Neural cell (in vitro differentiated cells): ENCODE data around the gene XPNPEP2. TPM values are rescaled to one million over a fixed set of nuclear protein-coding genes. Genes with fewer than 3 reads are reported as not detected.

Source experiments
- H2AFZ ChIP-seq: fragments of 200-600, 300-800 bp; sonication (generic), shearing (Covaris generic); 2 replicates; pipeline ENCODE4 v1.6.0; 2014; ENCODE audit warnings: low read depth, mild to moderate bottlenecking, antibody characterized with exemption, low read length, moderate library complexity
- H3F3A ChIP-seq: fragments of 200-600 bp; shearing (Covaris generic); 2 replicates; pipeline ENCODE4 v1.6.1; 2016; ENCODE audit warnings: mild to moderate bottlenecking, moderate library complexity, mixed read lengths, antibody characterized with exemption, low read length; ENCODE audit not compliant: insufficient read depth, poor library complexity, severe bottlenecking
- H3K27ac ChIP-seq: fragments of 200-600, 300-800 bp; sonication (generic), shearing (Covaris generic); 2 replicates; pipeline ENCODE4 v1.5.1; 2014; ENCODE audit warnings: mild to moderate bottlenecking, low read length, moderate library complexity
- H3K27me3 ChIP-seq: fragments of 300-800, 200-600 bp; sonication (generic), shearing (Covaris generic); 2 replicates; pipeline ENCODE4 v1.6.0; 2014; ENCODE audit warnings: mild to moderate bottlenecking, low read depth, low read length, moderate library complexity; ENCODE audit not compliant: insufficient read depth
- H3K36me3 ChIP-seq: fragments of 300-800, 200-600 bp; sonication (generic), shearing (Covaris generic); 2 replicates; pipeline ENCODE4 v1.5.1; 2014; ENCODE audit warnings: mild to moderate bottlenecking, antibody characterized with exemption, low read length, moderate library complexity; ENCODE audit not compliant: insufficient read depth
- H3K4me2 ChIP-seq: fragments of 300-800, 200-600 bp; sonication (generic), shearing (Covaris generic); 2 replicates; pipeline ENCODE4 v1.6.0; 2014; ENCODE audit warnings: mild to moderate bottlenecking, low read length
- H3K4me3 ChIP-seq: fragments of 300-800, 200-600 bp; sonication (generic), shearing (Covaris generic); 2 replicates; pipeline ENCODE4 v1.5.1; 2014; ENCODE audit warnings: mild to moderate bottlenecking, low read length, moderate library complexity
- H3K79me2 ChIP-seq: fragments of 200-600 bp; shearing (Covaris generic); replicated peaks from 2 replicates; pipeline ENCODE4 v1.6.0; 2014; ENCODE audit warnings: mild to moderate bottlenecking, low read length, moderate library complexity; ENCODE audit not compliant: insufficient read depth
- H3K9ac ChIP-seq: fragments of 300-800, 200-600 bp; sonication (generic), shearing (Covaris generic); 2 replicates; pipeline ENCODE4 v1.6.1; 2016; ENCODE audit warnings: mild to moderate bottlenecking, low read length, mixed read lengths
- H3K9me2 ChIP-seq: fragments of 200-600 bp; shearing (Covaris generic); 2 replicates; pipeline ENCODE4 v1.6.1; 2016; ENCODE audit warnings: mild to moderate bottlenecking, low read length, mixed read lengths; ENCODE audit not compliant: insufficient read depth
- H3K9me3 ChIP-seq: fragments of 200-600, 300-800 bp; sonication (generic), shearing (Covaris generic); 2 replicates; pipeline ENCODE4 v1.6.1; 2016; ENCODE audit warnings: mild to moderate bottlenecking, mixed run types, low read length, moderate library complexity, mixed read lengths
- H4K20me1 ChIP-seq: fragments of 200-600 bp; shearing (Covaris generic); 2 replicates; pipeline ENCODE4 v1.6.1; 2016; ENCODE audit warnings: mild to moderate bottlenecking, mixed run types; ENCODE audit not compliant: insufficient read depth
- EP300 ChIP-seq: fragments of 450-650 bp; conservative IDR thresholded peaks from 2 replicates; pipeline ENCODE4 v1.6.1; 2014; ENCODE audit warnings: antibody characterized with exemption, mild to moderate bottlenecking, moderate library complexity; ENCODE audit not compliant: poor library complexity, severe bottlenecking
- EZH2 ChIP-seq: fragments of 200-600, 300-800 bp; shearing (Covaris generic), sonication (generic); IDR thresholded peaks from 2 replicates; pipeline ENCODE4 v1.6.1; 2014; ENCODE audit warnings: antibody characterized with exemption, low read length, borderline replicate concordance, mild to moderate bottlenecking; ENCODE audit not compliant: insufficient read depth, poor library complexity, severe bottlenecking
- MXI1 ChIP-seq: fragments of 450-650 bp; conservative IDR thresholded peaks from 2 replicates; pipeline ENCODE4 v1.6.1; 2014; ENCODE audit warnings: antibody characterized with exemption, mild to moderate bottlenecking; ENCODE audit not compliant: poor library complexity, severe bottlenecking
- POLR2AphosphoS5 ChIP-seq: IDR thresholded peaks from 2 replicates; pipeline ENCODE4 v1.6.1; 2012
- RAD21 ChIP-seq: fragments of 450-650 bp; conservative IDR thresholded peaks from 2 replicates; pipeline ENCODE4 v1.6.1; 2014; ENCODE audit warnings: antibody characterized with exemption, mild to moderate bottlenecking, moderate library complexity
- REST ChIP-seq: IDR thresholded peaks from 2 replicates; pipeline ENCODE4 v1.6.1; 2012; ENCODE audit warnings: borderline replicate concordance
- SMC3 ChIP-seq: fragments of 450-650 bp; conservative IDR thresholded peaks from 2 replicates; pipeline ENCODE4 v1.6.1; 2014; ENCODE audit warnings: antibody characterized with exemption, mild to moderate bottlenecking, moderate library complexity; ENCODE audit not compliant: poor library complexity
- TAF1 ChIP-seq: IDR thresholded peaks from 2 replicates; pipeline ENCODE4 v1.6.1; 2012; ENCODE audit warnings: low read depth
- polyA plus RNA-seq: library from polyadenylated mRNA; depleted of rRNA; stranded (reverse); fragments of >200 nt; gene quantifications from 2 replicates; pipeline ENCODE4 v1.2.3, GENCODE V29; 2014
- TF ChIP-seq, protein P1 (sequence below): fragments of 450-650 bp; IDR thresholded peaks from 2 replicates; pipeline ENCODE4 v1.5.1; 2014; ENCODE audit warnings: antibody characterized with exemption, mild to moderate bottlenecking, moderate library complexity; ENCODE audit not compliant: poor library complexity, severe bottlenecking

XPNPEP2 gene
- polyA plus RNA-seq, 1 donor from 2014 or later = not detected

- Histone ChIP-seq H4K20me1 (no peaks in the 10 kb centered on the region), H3F3A (no peaks in the 10 kb centered on the region), H3K36me3 (no peaks in the 10 kb centered on the region), H3K4me2 (no peak overlapping the region), H3K9me3 (no peaks in the 10 kb centered on the region), H3K27me3 (no peaks in the 10 kb centered on the region), H3K79me2 (no peaks in the 10 kb centered on the region), H2AFZ (no peak overlapping the region), H3K9ac (no peak overlapping the region), H3K4me3 (no peak overlapping the region), H3K27ac (no peak overlapping the region), H3K9me2 (no peaks in the 10 kb centered on the region)
- TF ChIP-seq REST = no peak
- no peak for TF ChIP-seq MXI1
- TF ChIP-seq SMC3 = no peak
- TF ChIP-seq EZH2 = no peak
- no peak for TF ChIP-seq EP300
- TF ChIP-seq TAF1 = no peak
- TF ChIP-seq, protein P1, sequence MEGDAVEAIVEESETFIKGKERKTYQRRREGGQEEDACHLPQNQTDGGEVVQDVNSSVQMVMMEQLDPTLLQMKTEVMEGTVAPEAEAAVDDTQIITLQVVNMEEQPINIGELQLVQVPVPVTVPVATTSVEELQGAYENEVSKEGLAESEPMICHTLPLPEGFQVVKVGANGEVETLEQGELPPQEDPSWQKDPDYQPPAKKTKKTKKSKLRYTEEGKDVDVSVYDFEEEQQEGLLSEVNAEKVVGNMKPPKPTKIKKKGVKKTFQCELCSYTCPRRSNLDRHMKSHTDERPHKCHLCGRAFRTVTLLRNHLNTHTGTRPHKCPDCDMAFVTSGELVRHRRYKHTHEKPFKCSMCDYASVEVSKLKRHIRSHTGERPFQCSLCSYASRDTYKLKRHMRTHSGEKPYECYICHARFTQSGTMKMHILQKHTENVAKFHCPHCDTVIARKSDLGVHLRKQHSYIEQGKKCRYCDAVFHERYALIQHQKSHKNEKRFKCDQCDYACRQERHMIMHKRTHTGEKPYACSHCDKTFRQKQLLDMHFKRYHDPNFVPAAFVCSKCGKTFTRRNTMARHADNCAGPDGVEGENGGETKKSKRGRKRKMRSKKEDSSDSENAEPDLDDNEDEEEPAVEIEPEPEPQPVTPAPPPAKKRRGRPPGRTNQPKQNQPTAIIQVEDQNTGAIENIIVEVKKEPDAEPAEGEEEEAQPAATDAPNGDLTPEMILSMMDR = no peak
- TF ChIP-seq POLR2AphosphoS5 = no peak
- no peak for TF ChIP-seq RAD21
Observed at GRCh38 chrX:129706400-129707072, 32.2 kb upstream of the XPNPEP2 start.

DNA sequence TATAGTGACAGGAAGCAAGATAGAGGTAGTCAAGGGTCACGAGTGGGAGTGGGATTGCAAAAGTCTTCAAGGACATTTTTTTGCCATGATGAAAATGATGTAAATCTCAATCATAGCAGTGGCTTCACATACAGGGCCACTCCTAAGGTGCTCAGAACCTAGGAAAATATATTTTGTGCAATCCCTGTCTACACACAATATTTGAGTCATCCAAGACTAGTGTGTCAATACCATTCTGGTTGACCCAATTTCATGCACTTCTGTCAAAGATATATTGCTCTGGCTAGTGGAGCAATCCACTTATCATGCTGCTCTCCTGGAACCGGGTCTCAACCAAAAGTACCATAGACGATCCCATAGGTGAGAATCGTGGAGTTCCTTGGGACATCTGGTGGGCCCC lies 24.2 kb upstream of the XPNPEP2 start:
- H4K20me1 ChIP-seq = no peaks in the 10 kb centered on the region
- H3K27ac ChIP-seq = no peak overlapping the region
- H3K9me3 ChIP-seq = no peaks in the 10 kb centered on the region
- H3K36me3 ChIP-seq = no peaks in the 10 kb centered on the region
- H3F3A ChIP-seq = no peaks in the 10 kb centered on the region
- no peak overlapping the region for H2AFZ ChIP-seq
- H3K9me2 ChIP-seq = no peaks in the 10 kb centered on the region
- H3K4me2 ChIP-seq = no peak overlapping the region
- no peaks in the 10 kb centered on the region for H3K79me2 ChIP-seq
- no peak overlapping the region for H3K4me3 ChIP-seq
- H3K27me3 ChIP-seq = no peaks in the 10 kb centered on the region
- TF ChIP-seq MXI1 (no peak), POLR2AphosphoS5 (no peak), TAF1 (no peak), REST (no peak), SMC3 (no peak), EP300 (no peak)
- TF ChIP-seq, protein P1 = no peak
- no peak overlapping the region for H3K9ac ChIP-seq
